ENCODE data around the gene FAR2. TPM values are rescaled to one million over a fixed set of nuclear protein-coding genes. Genes with fewer than 3 reads are reported as not detected.

The FAR2 gene
- total RNA-seq, 1 donor = 10.5 TPM

DNA sequence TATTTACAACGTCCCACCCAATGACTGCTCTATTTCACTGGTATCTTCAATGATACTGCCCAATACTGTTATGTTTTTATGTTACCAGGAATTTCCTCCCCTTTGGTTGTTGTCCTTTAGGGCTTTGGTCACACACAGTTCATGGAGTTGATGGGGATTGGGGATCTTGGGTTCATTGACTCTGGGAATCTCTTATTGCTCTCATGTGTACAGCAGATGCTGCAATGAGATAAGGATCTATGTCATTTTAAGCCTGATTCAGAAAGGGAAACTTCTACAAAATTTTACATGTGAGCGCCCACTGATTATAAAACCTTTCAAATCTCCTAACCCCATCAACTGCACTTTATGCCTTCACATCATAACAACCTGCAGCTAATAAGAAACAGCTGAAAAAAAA, 67.2 kb downstream of the FAR2 start:
- Histone ChIP-seq H3K27me3 (ENCODE audit: insufficient read depth, low read length) (no peaks in the 10 kb centered on the region), H2AFZ (ENCODE audit: low read length) (no peak overlapping the region), H3K4me2 (ENCODE audit: insufficient read depth, low read length) (peak overlapping the region; percentile 66), H3K9me3 (ENCODE audit: low read depth, low read length) (no peaks in the 10 kb centered on the region), H3K27ac (ENCODE audit: low read depth, low read length) (peak overlapping the region; percentile 70), H3K4me1 (ENCODE audit: insufficient read depth, low read length) (peaks cover 11% of the 10 kb centered on the region), H3K79me2 (ENCODE audit: insufficient read depth, low read length) (no peaks in the 10 kb centered on the region), H4K20me1 (ENCODE audit: insufficient read depth, low read length) (no peaks in the 10 kb centered on the region), H3K36me3 (ENCODE audit: insufficient read depth, low read length) (no peaks in the 10 kb centered on the region), H3K4me3 (ENCODE audit: insufficient read depth, low read length) (no peak overlapping the region)
- no peak for DNase-seq (ENCODE audit: insufficient read length, low spot score, missing footprints)
- TF ChIP-seq CTCF (IDR thresholded peaks at IDR 0.05; ENCODE audit: extremely low read depth, low read depth, low read length) = no peak

DNA sequence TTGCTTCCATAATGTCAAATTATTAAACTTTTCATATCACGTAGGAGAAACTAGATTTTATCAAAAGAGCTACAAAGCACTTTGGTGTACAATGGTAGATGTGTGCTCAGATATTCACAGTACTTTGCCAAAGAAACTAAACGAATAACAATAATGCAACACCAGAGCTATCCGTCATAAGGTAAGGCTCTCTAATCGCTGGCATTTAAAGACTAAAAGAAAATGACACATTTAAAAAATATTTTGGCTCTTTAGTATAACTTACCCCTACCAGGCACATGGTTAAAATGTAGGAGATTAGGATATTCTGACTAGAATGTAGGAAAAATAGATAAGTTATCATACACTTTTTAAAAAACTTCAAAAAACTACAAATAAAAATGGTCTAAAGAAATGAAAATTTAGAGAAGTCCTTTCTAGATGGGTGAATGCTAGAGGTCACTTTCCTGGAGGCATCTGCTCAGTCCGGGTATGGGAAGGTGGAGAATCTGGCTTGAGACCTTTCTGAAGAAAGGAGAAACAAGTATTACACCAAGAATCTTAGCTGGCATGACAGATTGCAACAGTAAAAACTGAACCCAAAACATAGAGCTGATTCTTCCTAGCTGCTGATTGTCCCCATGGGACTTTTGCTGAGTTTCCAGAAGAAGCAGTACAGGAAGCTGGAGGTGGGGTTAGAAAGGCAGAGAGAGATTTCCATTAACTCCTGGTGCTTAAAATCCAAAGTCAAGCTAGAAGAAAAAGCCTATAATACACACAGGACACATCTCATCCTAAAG, 67.9 kb downstream of the FAR2 start:
- no peak for TF ChIP-seq CTCF (IDR thresholded peaks at IDR 0.05; ENCODE audit: extremely low read depth, low read depth, low read length)
- Histone ChIP-seq H2AFZ (ENCODE audit: low read length) (no peak overlapping the region), H3K27me3 (ENCODE audit: insufficient read depth, low read length) (no peaks in the 10 kb centered on the region), H3K79me2 (ENCODE audit: insufficient read depth, low read length) (no peaks in the 10 kb centered on the region), H3K9me3 (ENCODE audit: low read depth, low read length) (no peaks in the 10 kb centered on the region), H3K4me1 (ENCODE audit: insufficient read depth, low read length) (peaks cover 11% of the 10 kb centered on the region), H3K4me2 (ENCODE audit: insufficient read depth, low read length) (peak overlapping the region; percentile 66), H4K20me1 (ENCODE audit: insufficient read depth, low read length) (no peaks in the 10 kb centered on the region), H3K4me3 (ENCODE audit: insufficient read depth, low read length) (peak overlapping the region; percentile 11), H3K27ac (ENCODE audit: low read depth, low read length) (peak overlapping the region; percentile 70), H3K36me3 (ENCODE audit: insufficient read depth, low read length) (no peaks in the 10 kb centered on the region)
- peak; percentile 54 for DNase-seq (ENCODE audit: insufficient read length, low spot score, missing footprints)

DNA sequence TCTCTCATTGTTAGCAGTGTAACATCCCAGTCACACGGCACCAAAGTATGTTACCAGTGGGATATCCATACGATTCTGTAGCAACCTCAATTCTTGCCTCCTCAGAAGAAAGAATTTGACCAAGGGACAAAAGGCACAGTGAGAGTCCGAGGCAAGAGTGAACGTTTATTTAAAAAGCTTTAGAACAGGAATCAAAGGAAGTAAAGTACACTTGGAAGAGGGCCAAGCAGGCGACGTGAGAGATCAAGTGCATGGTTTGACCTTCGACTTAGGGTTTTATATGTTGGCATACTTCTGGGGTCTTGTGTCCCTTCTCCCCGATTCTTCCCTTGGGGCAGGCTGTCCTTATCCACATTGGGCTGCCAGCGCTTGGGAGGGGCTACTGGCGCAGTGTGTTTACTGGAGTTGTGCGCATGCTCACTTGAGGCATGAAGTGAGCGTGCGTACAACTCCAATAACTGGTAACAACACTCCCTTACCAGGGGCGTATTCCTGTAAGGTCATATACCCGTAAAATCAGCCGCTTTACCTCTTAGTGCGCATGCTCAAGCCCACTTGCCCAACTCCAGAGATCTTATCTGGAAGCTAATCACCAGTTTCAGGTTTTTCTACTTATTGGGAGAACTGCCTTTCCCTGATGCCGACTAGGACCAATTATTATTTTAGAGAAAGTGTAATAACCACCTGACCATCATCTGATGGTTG, 71.7 kb downstream of the FAR2 start:
- Histone ChIP-seq H4K20me1 (ENCODE audit: insufficient read depth, low read length) (no peaks in the 10 kb centered on the region), H2AFZ (ENCODE audit: low read length) (no peak overlapping the region), H3K79me2 (ENCODE audit: insufficient read depth, low read length) (no peaks in the 10 kb centered on the region), H3K4me2 (ENCODE audit: insufficient read depth, low read length) (no peak overlapping the region), H3K27me3 (ENCODE audit: insufficient read depth, low read length) (no peaks in the 10 kb centered on the region), H3K9me3 (ENCODE audit: low read depth, low read length) (no peaks in the 10 kb centered on the region), H3K27ac (ENCODE audit: low read depth, low read length) (no peak overlapping the region), H3K4me3 (ENCODE audit: insufficient read depth, low read length) (no peak overlapping the region), H3K4me1 (ENCODE audit: insufficient read depth, low read length) (peaks cover 24% of the 10 kb centered on the region), H3K36me3 (ENCODE audit: insufficient read depth, low read length) (no peaks in the 10 kb centered on the region)
- TF ChIP-seq CTCF (IDR thresholded peaks at IDR 0.05; ENCODE audit: extremely low read depth, low read depth, low read length) = no peak
- no peak for DNase-seq (ENCODE audit: insufficient read length, low spot score, missing footprints)

GRCh38 chr12:29222200-29222599, 73.1 kb downstream of the FAR2 start:
- Histone ChIP-seq H4K20me1 (ENCODE audit: insufficient read depth, low read length) (no peaks in the 10 kb centered on the region), H3K27ac (ENCODE audit: low read depth, low read length) (no peak overlapping the region), H3K4me2 (ENCODE audit: insufficient read depth, low read length) (no peak overlapping the region), H3K27me3 (ENCODE audit: insufficient read depth, low read length) (no peaks in the 10 kb centered on the region), H3K79me2 (ENCODE audit: insufficient read depth, low read length) (no peaks in the 10 kb centered on the region), H3K36me3 (ENCODE audit: insufficient read depth, low read length) (no peaks in the 10 kb centered on the region), H2AFZ (ENCODE audit: low read length) (no peak overlapping the region), H3K9me3 (ENCODE audit: low read depth, low read length) (no peaks in the 10 kb centered on the region), H3K4me3 (ENCODE audit: insufficient read depth, low read length) (no peak overlapping the region), H3K4me1 (ENCODE audit: insufficient read depth, low read length) (peaks cover 13% of the 10 kb centered on the region)
- no peak for TF ChIP-seq CTCF (IDR thresholded peaks at IDR 0.05; ENCODE audit: extremely low read depth, low read depth, low read length)
- DNase-seq (ENCODE audit: insufficient read length, low spot score, missing footprints) = no peak
